Tibial nerve (tissue), 4 donors: Measurements from ENCODE around the gene TPSG1.

Experiments used
- CTCF ChIP-seq, 5 experiments: fragments of 200-600 bp in 3 of 5; fragments of 450-650 bp in 2 of 5; sonication (generic) in 3 of 5; IDR thresholded peaks; one replicate each; pipeline ENCODE4 v1.5.1; 2016 to 2019; ENCODE audit warnings: antibody characterized with exemption in 5 of 5, mild to moderate bottlenecking in 3 of 5, moderate library complexity in 2 of 5
- EP300 ChIP-seq, 2 donors: sonication (generic); formaldehyde crosslinking; IDR thresholded peaks; one replicate each; pipeline ENCODE4 v1.6.1; 2017; ENCODE audit warnings: antibody characterized with exemption in 2 of 2, mild to moderate bottlenecking in 1 of 2
- POLR2A ChIP-seq, 2 donors: fragments of 450-650 bp; IDR thresholded peaks; one replicate each; pipeline ENCODE4 v1.6.1; 2017; ENCODE audit warnings: antibody characterized with exemption in 2 of 2, mild to moderate bottlenecking in 2 of 2, moderate library complexity in 2 of 2

- TF ChIP-seq POLR2A (IDR thresholded peaks at IDR 0.05) (no peak), CTCF (IDR thresholded peaks at IDR 0.05) (no peak), EP300 (IDR thresholded peaks at IDR 0.05) (no peak)
These were observed 26.9 kb downstream of the TPSG1 start for GRCh38 chr16:1198194-1198593.
